Activated CD4-positive, alpha-beta memory T cell treated with anti-CD3 and anti-CD28 coated beads for 36 hours (primary cell): ENCODE measurements around the gene SELENOM. TPM values are rescaled to one million over a fixed set of nuclear protein-coding genes. Genes with fewer than 3 reads are reported as not detected.

Source experiments
- CTCF ChIA-PET: fragments of 350-600 bp; sonication (Branson Sonifier 250); formaldehyde crosslinking; loops from one replicate; lab custom pipeline; 2021; ENCODE audit warnings: antibody characterized with exemption, inconsistent platforms; lab: Charles Lee
- POLR2A ChIA-PET: fragments of 350-600 bp; sonication (Branson Sonifier 250); formaldehyde crosslinking; loops from one replicate; lab custom pipeline; 2021; ENCODE audit warnings: antibody characterized with exemption; lab: Charles Lee
- DNase-seq: peaks from one replicate; pipeline ENCODE4 v3.0.0-alpha.2; 2020
- H3K27ac Mint-ChIP-seq: one replicate; pipeline ENCODE4 v1.8.0; 2021; ENCODE audit warnings: mixed read lengths
- H3K27me3 Mint-ChIP-seq: one replicate; pipeline ENCODE4 v1.8.0; 2021; ENCODE audit warnings: mixed read lengths
- H3K36me3 Mint-ChIP-seq: one replicate; pipeline ENCODE4 v1.8.0; 2021; ENCODE audit warnings: mixed read lengths
- H3K4me1 Mint-ChIP-seq: one replicate; pipeline ENCODE4 v1.8.0; 2021; ENCODE audit warnings: low read depth, mixed read lengths
- H3K4me3 Mint-ChIP-seq: one replicate; pipeline ENCODE4 v1.8.0; 2021; ENCODE audit warnings: mild to moderate bottlenecking, mixed read lengths
- H3K9me3 Mint-ChIP-seq: one replicate; pipeline ENCODE4 v1.8.0; 2021; ENCODE audit warnings: mixed read lengths
- intact Hi-C: fragments of 100-400 bp; cut with micrococcal nuclease; formaldehyde crosslinking; loops from one replicate; pipeline ENCODE4 v1.15.1; 2023
- total RNA-seq, 2 experiments: library from RNA; stranded (reverse); gene quantifications; one replicate each; pipeline ENCODE4 v1.2.3, GENCODE V29; 2021

Gene SELENOM
- 10 to 100 TPM; 14.1 to 14.3 TPM for total RNA-seq

- no peaks in the 10 kb centered on the region for H3K9me3 Mint-ChIP-seq
- ChIA-PET POLR2A (interaction anchor here (0.7 to 1.2 kb wide), 7 partner anchors 22 to 355 kb away, joined by 3 to 7 read pairs (median 3); partner anchors contain the start of genes LIMK2, MORC2 and TUG1), CTCF (interaction anchor here (0.6 to 3.5 kb wide), 44 partner anchors 9 to 1364 kb away, joined by 3 to 49 read pairs (median 4); partner anchors contain the start of genes LIMK2, MORC2, PIK3IP1 and RNF185)
Measured at GRCh38 chr22:31107178-31107893, at the start of gene SELENOM. Gene SELENOM, minus strand, starts transcription at chr22:31107568. Its CDS starts 63 bp downstream, at chr22:31107505.

GRCh38 chr22:31155422-31155821 lies 48.1 kb upstream of the SELENOM start:
- Mint-ChIP-seq H3K27me3 (no peaks in the 10 kb centered on the region), H3K4me1 (peaks cover 6% of the 10 kb centered on the region), H3K36me3 (peaks cover 2% of the 10 kb centered on the region), H3K4me3 (no peak overlapping the region), H3K27ac (no peak overlapping the region), H3K9me3 (no peaks in the 10 kb centered on the region)
- POLR2A ChIA-PET: no interaction called here
- CTCF ChIA-PET: no interaction called here
- intact Hi-C loops: no loop called here
- no peak for DNase-seq

More at GRCh38 chr22:31107178-31107893, at the start of gene SELENOM:
- DNase-seq: peak; percentile 94
- H3K4me1 Mint-ChIP-seq: peaks cover 22% of the 10 kb centered on the region
- intact Hi-C loops: loop anchor here (2.0 to 5.0 kb wide), 4 partner anchors 23 to 185 kb away; partner anchors contain the start of genes LIMK2 and PIK3IP1
- H3K36me3 Mint-ChIP-seq: no peaks in the 10 kb centered on the region
- peak within 1 kb of the TSS; percentile 70 for H3K27ac Mint-ChIP-seq
- H3K27me3 Mint-ChIP-seq: no peaks in the 10 kb centered on the region
- peak within 1 kb of the TSS; percentile 80 for H3K4me3 Mint-ChIP-seq

- Mint-ChIP-seq H3K27me3 (no peaks in the 10 kb centered on the region), H3K4me1 (peaks cover 5% of the 10 kb centered on the region), H3K36me3 (peaks cover under 1% of the 10 kb centered on the region), H3K9me3 (no peaks in the 10 kb centered on the region), H3K4me3 (no peak overlapping the region), H3K27ac (no peak overlapping the region)
- ChIA-PET CTCF (no interaction called here), POLR2A (no interaction called here)
- no peak for DNase-seq
- intact Hi-C loops: no loop called here
Measured at GRCh38 chr22:31154975-31155374, 47.6 kb upstream of the SELENOM start.

GRCh38 chr22:31153357-31153756 lies 46.0 kb upstream of the SELENOM start:
- no peaks in the 10 kb centered on the region for H3K27me3 Mint-ChIP-seq
- H3K9me3 Mint-ChIP-seq: no peaks in the 10 kb centered on the region
- intact Hi-C loops: no loop called here
- no peaks in the 10 kb centered on the region for H3K36me3 Mint-ChIP-seq
- no peak overlapping the region for H3K4me3 Mint-ChIP-seq
- POLR2A ChIA-PET: no interaction called here
- CTCF ChIA-PET: no interaction called here
- no peak overlapping the region for H3K27ac Mint-ChIP-seq
- DNase-seq: no peak
- no peaks in the 10 kb centered on the region for H3K4me1 Mint-ChIP-seq

- intact Hi-C loops: no loop called here
- no peak for DNase-seq
- Mint-ChIP-seq H3K27ac (no peak overlapping the region), H3K4me1 (no peaks in the 10 kb centered on the region), H3K9me3 (peaks cover 2% of the 10 kb centered on the region), H3K4me3 (no peak overlapping the region), H3K36me3 (no peaks in the 10 kb centered on the region), H3K27me3 (no peaks in the 10 kb centered on the region)
- ChIA-PET CTCF (no interaction called here), POLR2A (no interaction called here)
Measured at GRCh38 chr22:31151872-31152271, 44.5 kb upstream of the SELENOM start.

- Mint-ChIP-seq H3K27me3 (peaks cover 2% of the 10 kb centered on the region), H3K4me3 (no peak overlapping the region), H3K9me3 (peaks cover 2% of the 10 kb centered on the region), H3K27ac (no peak overlapping the region), H3K4me1 (no peaks in the 10 kb centered on the region), H3K36me3 (no peaks in the 10 kb centered on the region)
- POLR2A ChIA-PET: no interaction called here
- no peak for DNase-seq
- intact Hi-C loops: no loop called here
- CTCF ChIA-PET: interaction anchor here (0.6 to 0.7 kb wide), 2 partner anchors 9 to 106 kb away, joined by 4 read pairs; no protein-coding TSS in a partner anchor
Measured at GRCh38 chr22:31150615-31151014, 43.2 kb upstream of the SELENOM start.

GRCh38 chr22:31148953-31149627 lies 41.7 kb upstream of the SELENOM start:
- H3K4me1 Mint-ChIP-seq: no peaks in the 10 kb centered on the region
- ChIA-PET CTCF (interaction anchor here (0.6 to 2.1 kb wide), 7 partner anchors 35 to 1238 kb away, joined by 3 to 5 read pairs (median 3); partner anchors contain the start of gene SELENOM), POLR2A (no interaction called here)
- peaks cover 2% of the 10 kb centered on the region for H3K27me3 Mint-ChIP-seq
- peak; percentile 53 for DNase-seq
- H3K27ac Mint-ChIP-seq: no peak overlapping the region
- no peaks in the 10 kb centered on the region for H3K36me3 Mint-ChIP-seq
- peaks cover 5% of the 10 kb centered on the region for H3K9me3 Mint-ChIP-seq
- intact Hi-C loops: loop anchor here (1.0 to 10.0 kb wide), 2 partner anchors 60 to 204 kb away; no protein-coding TSS in a partner anchor
- H3K4me3 Mint-ChIP-seq: no peak overlapping the region

GRCh38 chr22:31148488-31148887 lies 41.1 kb upstream of the SELENOM start:
- Mint-ChIP-seq H3K4me3 (no peak overlapping the region), H3K27me3 (peaks cover 2% of the 10 kb centered on the region), H3K36me3 (no peaks in the 10 kb centered on the region), H3K4me1 (peaks cover 2% of the 10 kb centered on the region), H3K27ac (no peak overlapping the region), H3K9me3 (peaks cover 5% of the 10 kb centered on the region)
- CTCF ChIA-PET: interaction anchor here (0.6 to 2.1 kb wide), 6 partner anchors 34 to 1237 kb away, joined by 3 to 5 read pairs (median 4); partner anchors contain the start of gene SELENOM
- POLR2A ChIA-PET: no interaction called here
- intact Hi-C loops: loop anchor here (10.0 kb wide), 1 partner anchor 204 kb away; no protein-coding TSS in a partner anchor
- DNase-seq: no peak

GRCh38 chr22:31144223-31144622 lies 36.9 kb upstream of the SELENOM start:
- POLR2A ChIA-PET: interaction anchor here (0.5 to 0.6 kb wide), 2 partner anchors 119 to 241 kb away, joined by 3 to 5 read pairs; no protein-coding TSS in a partner anchor
- CTCF ChIA-PET: interaction anchor here (0.8 to 1.6 kb wide), 2 partner anchors 37 to 224 kb away, joined by 3 to 5 read pairs; partner anchors contain the start of gene SELENOM
- intact Hi-C loops: loop anchor here (10.0 kb wide), 1 partner anchor 199 kb away; no protein-coding TSS in a partner anchor
- DNase-seq: no peak
- Mint-ChIP-seq H3K27ac (no peak overlapping the region), H3K4me3 (no peak overlapping the region), H3K27me3 (peaks cover 2% of the 10 kb centered on the region), H3K4me1 (peaks cover 2% of the 10 kb centered on the region), H3K36me3 (no peaks in the 10 kb centered on the region), H3K9me3 (peaks cover 5% of the 10 kb centered on the region)

- H3K27ac Mint-ChIP-seq: no peak overlapping the region
- ChIA-PET CTCF (interaction anchor here (1.6 kb wide), 1 partner anchor 36 kb away, joined by 5 read pairs; the partner anchor contains the start of gene SELENOM), POLR2A (interaction anchor here (0.5 kb wide), 1 partner anchor 120 kb away, joined by 5 read pairs; no protein-coding TSS in a partner anchor)
Measured at GRCh38 chr22:31143537-31143936, 36.2 kb upstream of the SELENOM start.

GRCh38 chr22:31143038-31143437 lies 35.7 kb upstream of the SELENOM start:
- Mint-ChIP-seq H3K27ac (no peak overlapping the region), H3K9me3 (peaks cover 5% of the 10 kb centered on the region), H3K27me3 (peaks cover 2% of the 10 kb centered on the region), H3K4me3 (no peak overlapping the region), H3K36me3 (no peaks in the 10 kb centered on the region), H3K4me1 (peaks cover 2% of the 10 kb centered on the region)
- ChIA-PET POLR2A (no interaction called here), CTCF (interaction anchor here (1.6 kb wide), 1 partner anchor 36 kb away, joined by 5 read pairs; the partner anchor contains the start of gene SELENOM)
- intact Hi-C loops: loop anchor here (10.0 kb wide), 1 partner anchor 198 kb away; no protein-coding TSS in a partner anchor
- DNase-seq: no peak

More at GRCh38 chr22:31143537-31143936, 36.2 kb upstream of the SELENOM start:
- Mint-ChIP-seq H3K9me3 (peaks cover 5% of the 10 kb centered on the region), H3K36me3 (no peaks in the 10 kb centered on the region), H3K4me1 (peaks cover 2% of the 10 kb centered on the region), H3K4me3 (no peak overlapping the region), H3K27me3 (peaks cover 2% of the 10 kb centered on the region)
- DNase-seq: no peak
- intact Hi-C loops: loop anchor here (10.0 kb wide), 1 partner anchor 199 kb away; no protein-coding TSS in a partner anchor
